B cell (primary cell): ENCODE measurements around the gene XXYLT1. TPM values are rescaled to one million over a fixed set of nuclear protein-coding genes. Genes with fewer than 3 reads are reported as not detected.

Experiments
- ATAC-seq: fragments of 200-7000 bp; cut with Tn5 transposase; one replicate; pipeline ENCODE4 v1.10.0; 2021; ENCODE audit warnings: low read depth, mild to moderate bottlenecking, moderate number of reproducible peaks, moderate library complexity
- CTCF ChIA-PET: fragments of 350-600 bp; sonication (Branson Sonifier 250); formaldehyde crosslinking; loops from one replicate; lab custom pipeline; 2021; ENCODE audit warnings: antibody characterized with exemption, inconsistent platforms; lab: Charles Lee
- POLR2A ChIA-PET: fragments of 350-600 bp; sonication (Branson Sonifier 250); formaldehyde crosslinking; loops from one replicate; lab custom pipeline; 2021; ENCODE audit warnings: antibody characterized with exemption; lab: Charles Lee
- DNase-seq: peaks from one replicate; pipeline ENCODE4 v3.0.0; 2013
- H2AFZ ChIP-seq: 2 replicates; pipeline ENCODE4 v1.6.1; 2012; ENCODE audit warnings: mild to moderate bottlenecking, low read depth, low read length; ENCODE audit not compliant: insufficient read depth, poor library complexity, severe bottlenecking
- H3K27ac ChIP-seq, 2 donors: 1 replicate in 1 of 2; 2 replicates in 1 of 2; pipeline ENCODE4 v1.5.1; 2012 to 2013; ENCODE audit warnings: low read length in 2 of 2, mild to moderate bottlenecking in 2 of 2, moderate library complexity in 1 of 2
- H3K27me3 ChIP-seq, 4 experiments: fragments of 200-600 bp in 1 of 4; sonication (generic) in 1 of 4; replicated peaks in 1 of 4; 1 replicate in 2 of 4; 2 replicates in 2 of 4; pipeline versions ENCODE4 v1.6.1 to v1.7.0; 2013 to 2016; ENCODE audit warnings: low read length in 3 of 4, mild to moderate bottlenecking in 2 of 4, mixed read lengths in 1 of 4, moderate library complexity in 1 of 4; ENCODE audit not compliant: insufficient read depth in 4 of 4, control insufficient read depth in 3 of 4; ENCODE audit errors: control extremely low read depth in 1 of 4
- H3K36me3 ChIP-seq, 2 experiments: replicated peaks in 1 of 2; 1 replicate in 1 of 2; 2 replicates in 1 of 2; pipeline versions ENCODE4 v1.6.1 to v1.7.1; 2013; ENCODE audit warnings: low read length in 1 of 2; ENCODE audit not compliant: insufficient read depth in 2 of 2, control insufficient read depth in 1 of 2; ENCODE audit errors: control extremely low read depth in 1 of 2, extremely low read depth in 1 of 2
- H3K4me1 ChIP-seq, 2 donors: fragments of 200-600 bp in 1 of 2; sonication (generic) in 1 of 2; 1 replicate in 1 of 2; 2 replicates in 1 of 2; pipeline versions ENCODE4 v1.5.1 to v1.6.1; 2013 to 2017; ENCODE audit warnings: low read length in 2 of 2; ENCODE audit not compliant: control insufficient read depth in 2 of 2, insufficient read depth in 2 of 2
- H3K4me2 ChIP-seq: replicated peaks from 2 replicates; pipeline ENCODE3; 2012; ENCODE audit warnings: mild to moderate bottlenecking, low read depth, low read length; ENCODE audit not compliant: poor library complexity, severe bottlenecking
- H3K4me3 ChIP-seq, 5 experiments: fragments of 200-600 bp in 1 of 5; sonication (generic) in 1 of 5; 1 replicate in 3 of 5; 2 replicates in 2 of 5; pipeline versions ENCODE4 v1.5.1 to v1.7.0; 2011 to 2016; ENCODE audit warnings: low read length in 4 of 5, mild to moderate bottlenecking in 4 of 5, low read depth in 2 of 5, control low read depth in 1 of 5, moderate library complexity in 1 of 5; ENCODE audit not compliant: insufficient read depth in 1 of 5; ENCODE audit errors: control extremely low read depth in 1 of 5, extremely low read depth in 1 of 5
- H3K79me2 ChIP-seq: fragments of 200-600 bp; sonication (generic); one replicate; pipeline ENCODE4 v1.6.0; 2016; ENCODE audit warnings: low read length; ENCODE audit not compliant: control insufficient read depth, insufficient read depth
- H3K9ac ChIP-seq: fragments of 200-600 bp; sonication (generic); 2 replicates; pipeline ENCODE4 v1.6.1; 2017; ENCODE audit warnings: mild to moderate bottlenecking, low read length, moderate library complexity
- H3K9me3 ChIP-seq, 3 donors: one replicate each; pipeline versions ENCODE4 v1.6.1 to v1.7.1; 2013; ENCODE audit warnings: low read length in 2 of 3; ENCODE audit not compliant: control insufficient read depth in 2 of 3, insufficient read depth in 1 of 3; ENCODE audit errors: control extremely low read depth in 1 of 3
- H4K20me1 ChIP-seq: 2 replicates; pipeline ENCODE4 v1.6.0; 2012; ENCODE audit warnings: mild to moderate bottlenecking, low read length; ENCODE audit not compliant: insufficient read depth, control insufficient read depth, poor library complexity, severe bottlenecking
- H3K27ac Mint-ChIP-seq: one replicate; pipeline ENCODE4 v1.8.0; 2021; ENCODE audit warnings: mixed read lengths
- H3K27me3 Mint-ChIP-seq: one replicate; pipeline ENCODE4 v1.8.0; 2021; ENCODE audit warnings: mixed read lengths
- H3K4me1 Mint-ChIP-seq: one replicate; pipeline ENCODE4 v1.8.0; 2021; ENCODE audit warnings: mixed read lengths
- H3K4me3 Mint-ChIP-seq: one replicate; pipeline ENCODE4 v1.8.0; 2021; ENCODE audit warnings: mixed read lengths
- H3K9me3 Mint-ChIP-seq: one replicate; pipeline ENCODE4 v1.8.0; 2022; ENCODE audit warnings: mixed read lengths; ENCODE audit not compliant: insufficient read depth
- CTCF ChIP-seq: fragments of 200-600 bp; IDR thresholded peaks from one replicate; pipeline ENCODE4 v1.8.0; 2022; ENCODE audit warnings: antibody characterized with exemption, mild to moderate bottlenecking
- EZH2 ChIP-seq: IDR thresholded peaks from 2 replicates; pipeline ENCODE4 v1.6.1; 2012; ENCODE audit warnings: borderline replicate concordance, low read depth, mild to moderate bottlenecking, moderate library complexity, low read length; ENCODE audit not compliant: insufficient read depth, poor library complexity, severe bottlenecking
- WGBS: methylation state at CpG from one replicate; pipeline ENCODE4 v1.1.5; 2013; ENCODE audit warnings: missing lambda C conversion rate; ENCODE audit not compliant: insufficient coverage; 5-methylcytosine and 5-hydroxymethylcytosine counted together
- intact Hi-C: fragments of 100-400 bp; cut with micrococcal nuclease; formaldehyde crosslinking; loops from one replicate; pipeline ENCODE4 v1.10.0; 2022
- polyA plus RNA-seq: library from polyadenylated mRNA; depleted of rRNA; stranded (reverse); fragments of >200 nt; gene quantifications from 2 replicates; pipeline ENCODE4 v1.2.3, GENCODE V29; 2012
- total RNA-seq, 2 donors: library from RNA; stranded (reverse); fragments of 120-200 nt in 1 of 2; gene quantifications; 1 replicate in 1 of 2; 2 replicates in 1 of 2; pipeline versions ENCODE4 v1.2.3 to v1.2.4, GENCODE V29; 2013 to 2022

The XXYLT1 gene
- total and polyA plus RNA-seq, 2 donors (not counting 1 experiment from before 2014, with no cell fraction given): 2.6 to 11.2 TPM

- 38% methylated on average over 11 of the region's 11 CpGs for WGBS
- H4K20me1 ChIP-seq: no peaks in the 10 kb centered on the region
- TF ChIP-seq EZH2 (no peak), CTCF (no peak)
- CTCF ChIA-PET: no interaction called here
- no peaks in the 10 kb centered on the region for H3K27me3 ChIP-seq
- intact Hi-C loops: no loop called here
- no peak overlapping the region for H3K9ac ChIP-seq
- Mint-ChIP-seq H3K4me3 (no peak overlapping the region), H3K27me3 (peaks cover 11% of the 10 kb centered on the region), H3K4me1 (peaks cover 8% of the 10 kb centered on the region), H3K27ac (no peak overlapping the region), H3K9me3 (no peaks in the 10 kb centered on the region)
- H3K4me1 ChIP-seq: peaks cover 2 to 5% of the 10 kb centered on the region in 2 donors
- no peak overlapping the region for H3K4me2 ChIP-seq
- no peak overlapping the region for H3K4me3 ChIP-seq
- no peaks in the 10 kb centered on the region for H3K79me2 ChIP-seq
- POLR2A ChIA-PET: interaction anchor here (0.5 kb wide), 1 partner anchor 1041 kb away, joined by 6 read pairs; no protein-coding TSS in a partner anchor
- DNase-seq: no peak
- no peak overlapping the region for H2AFZ ChIP-seq
- H3K36me3 ChIP-seq: no peaks in the 10 kb centered on the region
- no peak overlapping the region for H3K27ac ChIP-seq
- ATAC-seq: peak; percentile 31
- no peaks in the 10 kb centered on the region for H3K9me3 ChIP-seq
Measured at GRCh38 chr3:195172039-195172684, 98.8 kb downstream of the XXYLT1 start.

DNA sequence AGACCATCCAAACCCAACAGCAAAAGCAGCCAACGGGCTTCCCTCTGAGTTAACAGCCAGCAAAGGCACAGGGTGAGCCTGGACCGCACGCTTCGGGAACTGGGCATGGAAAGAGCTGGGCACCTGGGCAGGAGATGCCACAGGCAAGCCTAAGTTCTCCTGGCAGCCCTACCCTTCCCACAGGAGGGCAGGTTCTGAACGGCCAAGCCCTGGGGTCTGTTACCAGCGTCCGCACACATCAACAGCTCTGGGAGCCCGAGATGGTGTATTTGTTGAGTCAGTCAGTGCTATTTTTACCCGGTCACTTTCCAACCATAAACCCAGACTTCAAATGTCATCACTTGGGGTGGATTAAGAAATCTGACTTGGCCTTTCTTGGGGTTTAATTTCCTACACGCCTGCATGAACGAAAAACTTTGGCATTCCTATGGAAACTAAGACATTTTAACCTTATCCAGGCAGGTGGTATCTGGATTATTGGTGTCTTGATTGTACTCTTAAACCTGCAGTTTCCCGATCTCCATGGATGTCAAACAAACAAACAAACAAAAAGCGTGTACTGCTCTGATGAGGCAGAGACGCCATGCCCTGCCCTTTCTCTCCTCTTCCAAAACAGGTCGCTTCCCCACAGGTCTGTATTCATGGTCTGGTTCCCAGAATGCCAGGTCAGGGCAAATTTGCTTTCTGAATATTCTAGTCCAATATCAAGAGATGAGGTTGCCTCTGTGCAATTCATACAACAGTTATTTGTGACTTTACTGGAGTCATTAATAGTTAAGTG lies 99.7 kb downstream of the XXYLT1 start:
- Histone ChIP-seq H3K27me3 (no peaks in the 10 kb centered on the region), H3K79me2 (no peaks in the 10 kb centered on the region), H4K20me1 (no peaks in the 10 kb centered on the region), H2AFZ (no peak overlapping the region), H3K9ac (no peak overlapping the region), H3K36me3 (no peaks in the 10 kb centered on the region), H3K4me1 (peaks cover 2 to 5% of the 10 kb centered on the region in 2 donors), H3K9me3 (no peaks in the 10 kb centered on the region), H3K4me2 (no peak overlapping the region), H3K4me3 (no peak overlapping the region), H3K27ac (no peak overlapping the region)
- ATAC-seq (no peak), DNase-seq (no peak)
- Mint-ChIP-seq H3K4me1 (peaks cover 8% of the 10 kb centered on the region), H3K27me3 (peaks cover 10% of the 10 kb centered on the region), H3K9me3 (no peaks in the 10 kb centered on the region), H3K4me3 (no peak overlapping the region), H3K27ac (no peak overlapping the region)
- intact Hi-C loops: no loop called here
- WGBS: 94% methylated on average over 7 of the region's 15 CpGs
- TF ChIP-seq EZH2 (no peak), CTCF (no peak)
- POLR2A ChIA-PET: no interaction called here
- CTCF ChIA-PET: no interaction called here
